NCI-H1694 (cell line): ENCODE data around the gene PRKAR1B.

ENCODE experiments used
- DNase-seq: peaks from one replicate; lab custom pipeline; 2025; lab: John Stamatoyannopoulos, UW

The PRKAR1B gene

GRCh38 chr7:603152-603951 lies 123.7 kb downstream of the PRKAR1B start:
- DNase-seq: no peak

GRCh38 chr7:602341-603141 lies 124.5 kb downstream of the PRKAR1B start:
- no peak for DNase-seq

- DNase-seq: no peak
These were observed 125.3 kb downstream of the PRKAR1B start for GRCh38 chr7:601595-602340.

GRCh38 chr7:601036-601594 lies 126.0 kb downstream of the PRKAR1B start:
- DNase-seq: no peak

- DNase-seq: no peak
These were observed 126.7 kb downstream of the PRKAR1B start for GRCh38 chr7:600149-601035.

GRCh38 chr7:598899-599298 lies 128.2 kb downstream of the PRKAR1B start:
- DNase-seq: no peak

GRCh38 chr7:597348-598178 lies 129.5 kb downstream of the PRKAR1B start:
- DNase-seq: no peak

GRCh38 chr7:596819-597182 lies 130.3 kb downstream of the PRKAR1B start:
- no peak for DNase-seq

GRCh38 chr7:596071-596818 lies 130.8 kb downstream of the PRKAR1B start:
- DNase-seq: no peak

- no peak for DNase-seq
These were observed 131.5 kb downstream of the PRKAR1B start for GRCh38 chr7:595621-596010.

- no peak for DNase-seq
These were observed 132.0 kb downstream of the PRKAR1B start for GRCh38 chr7:594920-595620.

GRCh38 chr7:594212-594913 lies 132.7 kb downstream of the PRKAR1B start:
- DNase-seq: no peak

GRCh38 chr7:593324-594115 lies 133.6 kb downstream of the PRKAR1B start:
- no peak for DNase-seq

- DNase-seq: no peak
These were observed 135.0 kb downstream of the PRKAR1B start for GRCh38 chr7:591856-592628.

GRCh38 chr7:590731-591551 lies 136.1 kb downstream of the PRKAR1B start:
- DNase-seq: no peak
